HepG2 (cell line): ENCODE results near the gene TMEM87B. TPM values are rescaled to one million over a fixed set of nuclear protein-coding genes. Genes with fewer than 3 reads are reported as not detected.

Source experiments
- ATAC-seq: fragments of 200-7000 bp; cut with Tn5 transposase; 3 replicates; pipeline ENCODE4 v1.9.1; 2020; ENCODE audit warnings: mild to moderate bottlenecking, moderate library complexity
- BruUV-seq: library from RNA; stranded (reverse); fragments of 400-500 nt; replicated peaks from 2 replicates; lab custom pipeline; 2021; lab: Mats Ljungman, UMichigan
- CTCF ChIA-PET: fragments of 300-600 bp; formaldehyde crosslinking; extraction: SDS; loops from one replicate; lab custom pipeline; 2021; ENCODE audit warnings: low total read pairs, inconsistent platforms, low intra/inter-chr PET ratio; lab: Yijun Ruan, JAX
- POLR2A ChIA-PET: fragments of 350-600 bp; sonication (Branson Sonifier 250); formaldehyde crosslinking; loops from one replicate; lab custom pipeline; 2020; ENCODE audit warnings: antibody characterized with exemption, inconsistent platforms; lab: Yijun Ruan, JAX
- DNase-seq: peaks from one replicate; pipeline ENCODE4 v3.0.0-alpha.2; 2015; ENCODE audit warnings: low spot score
- FAIRE-seq: peaks from 3 replicates; lab custom pipeline; 2011; peaks lifted over from hg19 to GRCh38; lab: Jason Lieb, UNC
- H2AFZ ChIP-seq: one replicate; pipeline ENCODE4 v1.6.1; 2011; ENCODE audit warnings: low read length, inconsistent platforms
- H3K27ac ChIP-seq: fragments of 300-600 bp; 3 replicates; pipeline ENCODE4 v1.8.0; 2011; ENCODE audit warnings: mixed run types, mild to moderate bottlenecking, mixed read lengths, low read length, inconsistent platforms; ENCODE audit not compliant: insufficient read depth; ENCODE audit errors: extremely low read length
- H3K27me3 ChIP-seq, 2 experiments: fragments of 200-600 bp in 1 of 2; 2 replicates in 1 of 2; 3 replicates in 1 of 2; pipeline versions ENCODE4 v1.6.0 to v1.8.0; 2011; ENCODE audit warnings: low read length in 2 of 2, mild to moderate bottlenecking in 2 of 2, moderate library complexity in 2 of 2, inconsistent platforms in 1 of 2; ENCODE audit not compliant: insufficient read depth in 2 of 2, control insufficient read depth in 1 of 2
- H3K36me3 ChIP-seq, 2 experiments: fragments of 200-600 bp in 1 of 2; replicated peaks in 1 of 2; 2 replicates in 1 of 2; 3 replicates in 1 of 2; pipeline versions ENCODE4 v1.5.1 to v1.8.0; 2011; ENCODE audit warnings: low read length in 2 of 2, inconsistent platforms in 1 of 2; ENCODE audit not compliant: insufficient read depth in 2 of 2, control insufficient read depth in 1 of 2
- H3K4me1 ChIP-seq: 2 replicates; pipeline ENCODE4 v1.5.1; 2012; ENCODE audit warnings: low read length, inconsistent platforms; ENCODE audit not compliant: insufficient read depth
- H3K4me2 ChIP-seq: 2 replicates; pipeline ENCODE4 v1.6.0; 2011; ENCODE audit warnings: low read depth, low read length, inconsistent platforms
- H3K4me3 ChIP-seq, 3 experiments: fragments of 200-600 bp in 1 of 3; sonication (generic), shearing (Covaris generic) in 1 of 3; replicated peaks in 1 of 3; 2 replicates each; pipeline ENCODE4 v1.5.1; 2011 to 2016; ENCODE audit warnings: low read length in 3 of 3, inconsistent platforms in 2 of 3, low read depth in 2 of 3, mild to moderate bottlenecking in 2 of 3, control low read depth in 1 of 3, mixed read lengths in 1 of 3; ENCODE audit not compliant: insufficient read depth in 1 of 3
- H3K79me2 ChIP-seq: one replicate; pipeline ENCODE4 v1.6.1; 2011; ENCODE audit warnings: low read length, inconsistent platforms; ENCODE audit not compliant: insufficient read depth
- H3K9ac ChIP-seq: 2 replicates; pipeline ENCODE4 v1.6.0; 2011; ENCODE audit warnings: mild to moderate bottlenecking, low read depth, low read length, inconsistent platforms; ENCODE audit not compliant: insufficient read depth
- H3K9me3 ChIP-seq: 2 replicates; pipeline ENCODE4 v1.5.1; 2012; ENCODE audit warnings: mild to moderate bottlenecking, low read length
- H4K20me1 ChIP-seq: 2 replicates; pipeline ENCODE4 v1.6.0; 2011; ENCODE audit warnings: inconsistent platforms, mild to moderate bottlenecking, low read length, moderate library complexity; ENCODE audit not compliant: insufficient read depth
- CBFB ChIP-seq: sonication (generic); formaldehyde crosslinking; IDR thresholded peaks from 2 replicates; pipeline ENCODE4 v1.4.0; 2020; ENCODE audit warnings: missing genetic modification reagents
- CHD2 ChIP-seq: IDR thresholded peaks from 2 replicates; pipeline ENCODE4 v1.6.1; 2011; ENCODE audit warnings: low read depth, low read length, improper control_type of control experiment
- ETV5 ChIP-seq: IDR thresholded peaks from 2 replicates; pipeline ENCODE4 v1.6.1; 2018; ENCODE audit warnings: missing biosample characterization, missing genetic modification reagents, inconsistent platforms, borderline replicate concordance
- HMG20B ChIP-seq: conservative IDR thresholded peaks from 2 replicates; pipeline ENCODE4 v1.6.1; 2016; ENCODE audit warnings: missing genetic modification reagents, missing compliant biosample characterization
- PAWR ChIP-seq: sonication (generic); formaldehyde crosslinking; IDR thresholded peaks from 2 replicates; pipeline ENCODE4 v1.4.0; 2020; ENCODE audit warnings: missing genetic modification reagents, mild to moderate bottlenecking, borderline replicate concordance
- TSC22D2 ChIP-seq: sonication (generic); formaldehyde crosslinking; IDR thresholded peaks from 2 replicates; pipeline ENCODE4 v1.5.1; 2020; ENCODE audit warnings: missing genetic modification reagents, mild to moderate bottlenecking, borderline replicate concordance
- ZBTB33 ChIP-seq: sonication (generic); formaldehyde crosslinking; IDR thresholded peaks from 2 replicates; pipeline ENCODE4 v1.4.0; 2020; ENCODE audit warnings: missing genetic modification reagents
- ZNF44 ChIP-seq: sonication (generic); formaldehyde crosslinking; IDR thresholded peaks from 2 replicates; pipeline ENCODE4 v1.5.1; 2020; ENCODE audit warnings: mild to moderate bottlenecking, missing genetic modification reagents
- ZNF558 ChIP-seq: sonication (generic); formaldehyde crosslinking; IDR thresholded peaks from 2 replicates; pipeline ENCODE4 v1.9.0; 2022; ENCODE audit warnings: mild to moderate bottlenecking, missing genetic modification reagents, borderline replicate concordance
- ZNF619 ChIP-seq: sonication (generic); formaldehyde crosslinking; IDR thresholded peaks from 2 replicates; pipeline ENCODE4 v1.4.0; 2020; ENCODE audit warnings: mild to moderate bottlenecking, missing genetic modification reagents
- ZNF775 ChIP-seq: sonication (generic); formaldehyde crosslinking; IDR thresholded peaks from 2 replicates; pipeline ENCODE4 v1.4.0; 2020; ENCODE audit warnings: missing genetic modification reagents, mild to moderate bottlenecking, moderate library complexity, borderline replicate concordance
- WGBS: methylation state at CpG from one replicate; pipeline ENCODE4 v1.1.6; 2017; ENCODE audit warnings: low lambda C conversion rate; 5-methylcytosine and 5-hydroxymethylcytosine counted together
- in situ Hi-C: cut with HindIII; loops from 2 replicates; pipeline ENCODE4 v1.10.0; 2017; ENCODE audit warnings: low pct_unique_long_range_greater_than_20kb; ENCODE audit not compliant: extremely low pct_ligation_motif_present
- intact Hi-C: fragments of 100-400 bp; cut with micrococcal nuclease; formaldehyde crosslinking; loops from one replicate; pipeline ENCODE4 v1.10.0; 2022; ENCODE audit not compliant: unreplicated experiment
- polyA plus RNA-seq, 8 experiments: library from polyadenylated mRNA; depleted of rRNA in 3 of 8; stranded (reverse) in 7 of 8; unstranded in 1 of 8; fragments of >200 nt; fragmentation: Illumina TruSeq in 4 of 8; extraction: Trizol in 4 of 8; gene quantifications; 2 replicates each; pipeline versions ENCODE4 v1.2.1 to v1.2.3, GENCODE V29; 2011 to 2016; ENCODE audit warnings: low read depth in 4 of 8, missing spikeins in 1 of 8, mixed read lengths in 1 of 8; ENCODE audit not compliant: insufficient read depth in 1 of 8
- total RNA-seq, 5 experiments: library from RNA; depleted of rRNA; stranded (reverse); fragments of >200 nt; fragmentation: Illumina TruSeq; extraction: Trizol; gene quantifications; 2 replicates each; pipeline ENCODE4 v1.2.3, GENCODE V29; 2016; ENCODE audit warnings: low read depth in 1 of 5
- TF ChIP-seq, protein P1 (sequence below): sonication (generic); formaldehyde crosslinking; IDR thresholded peaks from 2 replicates; pipeline ENCODE4 v1.4.0; 2020; ENCODE audit warnings: missing genetic modification reagents, mild to moderate bottlenecking, borderline replicate concordance

The TMEM87B gene
- total and polyA plus RNA-seq, 2 of the 13 experiments (the other 11 are each of a cell fraction or from before 2014, with no cell fraction given), result 15.1 to 16.2 TPM

DNA sequence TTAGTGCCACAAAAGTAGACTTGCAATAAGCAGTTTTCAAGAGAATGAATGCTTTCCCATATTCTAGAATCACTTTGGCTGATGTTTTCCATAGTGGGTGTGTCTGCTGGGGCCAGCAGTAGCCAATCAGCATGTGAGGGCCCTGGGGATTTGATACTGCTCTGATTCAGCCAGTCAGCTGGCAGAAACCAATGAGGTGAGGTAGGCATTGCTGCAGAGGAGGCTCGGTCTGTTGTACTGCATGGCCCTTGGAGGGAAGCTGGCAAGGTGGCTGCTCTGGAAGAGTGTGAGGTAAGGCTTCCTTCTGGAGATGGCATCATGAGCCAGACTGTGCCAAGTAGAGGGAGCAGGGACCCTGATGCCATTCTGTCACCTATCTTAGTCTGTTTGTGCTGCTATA lies 22.7 kb downstream of the TMEM87B start:
- ATAC-seq, result no peak
- 100% methylated on average over 1 of the region's 1 CpG for WGBS
- no peak for DNase-seq
- BruUV-seq, result no TSS peak
- Histone ChIP-seq H3K4me1 (no peaks in the 10 kb centered on the region), H3K4me2 (no peak overlapping the region), H2AFZ (no peak overlapping the region), H3K9ac (no peak overlapping the region), H3K79me2 (peaks cover 7% of the 10 kb centered on the region), H3K4me3 (no peak overlapping the region), H4K20me1 (no peaks in the 10 kb centered on the region), H3K27ac (no peak overlapping the region), H3K9me3 (no peaks in the 10 kb centered on the region), H3K36me3 (peaks cover 9 to 52% of the 10 kb centered on the region in 2 experiments; a peak in 4 of 5 replicates), H3K27me3 (no peaks in the 10 kb centered on the region)
- in situ Hi-C loops, result no loop called here
- no peak for TF ChIP-seq TSC22D2 (CRISPR knock-in tag)
- no peak for TF ChIP-seq ZNF44
- no peak for TF ChIP-seq CHD2
- no peak for TF ChIP-seq ETV5 (CRISPR knock-in tag)
- no peak for TF ChIP-seq CBFB (CRISPR knock-in tag)
- TF ChIP-seq, protein P1, sequence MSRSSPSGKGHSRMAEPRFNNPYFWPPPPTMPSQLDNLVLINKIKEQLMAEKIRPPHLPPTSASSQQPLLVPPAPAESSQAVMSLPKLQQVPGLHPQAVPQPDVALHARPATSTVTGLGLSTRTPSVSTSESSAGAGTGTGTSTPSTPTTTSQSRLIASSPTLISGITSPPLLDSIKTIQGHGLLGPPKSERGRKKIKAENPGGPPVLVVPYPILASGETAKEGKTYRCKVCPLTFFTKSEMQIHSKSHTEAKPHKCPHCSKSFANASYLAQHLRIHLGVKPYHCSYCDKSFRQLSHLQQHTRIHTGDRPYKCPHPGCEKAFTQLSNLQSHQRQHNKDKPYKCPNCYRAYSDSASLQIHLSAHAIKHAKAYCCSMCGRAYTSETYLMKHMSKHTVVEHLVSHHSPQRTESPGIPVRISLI (CRISPR knock-in tag), result no peak
- TF ChIP-seq ZNF558 (CRISPR knock-in tag), result no peak
- no peak for TF ChIP-seq HMG20B (CRISPR knock-in tag)
- no peak for TF ChIP-seq ZNF775
- no peak for TF ChIP-seq ZBTB33 (CRISPR knock-in tag)
- TF ChIP-seq PAWR (CRISPR knock-in tag), result no peak
- no peak for TF ChIP-seq ZNF619 (CRISPR knock-in tag)
- no peak for FAIRE-seq
- CTCF ChIA-PET, result no interaction called here
- POLR2A ChIA-PET, result no interaction called here
- intact Hi-C loops, result no loop called here
